ENCODE data around the gene NRXN3.
"Not testable (repeated sequence)": the region's sequence is repeated elsewhere in the genome, so short reads cannot be mapped to it uniquely, and the experiment has no call there.

NRXN3 gene

DNA sequence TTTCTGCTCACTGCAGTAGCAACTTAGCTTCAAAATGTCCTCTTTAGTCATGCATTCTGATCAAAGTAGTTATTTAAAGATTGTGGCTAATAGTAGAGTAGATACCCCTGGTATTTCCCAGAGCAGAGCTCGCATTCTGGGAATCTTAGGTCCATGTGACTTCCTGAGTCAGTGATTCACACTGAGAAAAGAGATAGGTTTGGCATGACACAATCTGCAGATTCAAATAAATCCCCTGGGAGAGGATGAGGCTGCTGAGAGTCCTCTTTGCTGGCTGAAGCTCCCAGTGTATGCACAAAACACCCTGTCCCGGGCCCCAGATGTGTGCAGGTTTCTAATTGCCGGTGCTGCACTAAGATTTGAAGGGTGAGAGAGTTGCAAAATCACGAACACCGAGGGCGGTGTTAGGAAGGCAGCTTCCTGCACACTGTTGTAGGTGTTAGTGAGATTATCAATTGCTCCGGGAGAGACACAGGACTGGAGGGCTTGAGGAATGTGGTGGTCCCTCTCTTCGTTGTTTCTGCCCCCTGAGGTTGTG lies 233.2 kb downstream of the NRXN3 start:
- no peak for DNase-seq (ENCODE audit: low read depth, low spot score)

DNA sequence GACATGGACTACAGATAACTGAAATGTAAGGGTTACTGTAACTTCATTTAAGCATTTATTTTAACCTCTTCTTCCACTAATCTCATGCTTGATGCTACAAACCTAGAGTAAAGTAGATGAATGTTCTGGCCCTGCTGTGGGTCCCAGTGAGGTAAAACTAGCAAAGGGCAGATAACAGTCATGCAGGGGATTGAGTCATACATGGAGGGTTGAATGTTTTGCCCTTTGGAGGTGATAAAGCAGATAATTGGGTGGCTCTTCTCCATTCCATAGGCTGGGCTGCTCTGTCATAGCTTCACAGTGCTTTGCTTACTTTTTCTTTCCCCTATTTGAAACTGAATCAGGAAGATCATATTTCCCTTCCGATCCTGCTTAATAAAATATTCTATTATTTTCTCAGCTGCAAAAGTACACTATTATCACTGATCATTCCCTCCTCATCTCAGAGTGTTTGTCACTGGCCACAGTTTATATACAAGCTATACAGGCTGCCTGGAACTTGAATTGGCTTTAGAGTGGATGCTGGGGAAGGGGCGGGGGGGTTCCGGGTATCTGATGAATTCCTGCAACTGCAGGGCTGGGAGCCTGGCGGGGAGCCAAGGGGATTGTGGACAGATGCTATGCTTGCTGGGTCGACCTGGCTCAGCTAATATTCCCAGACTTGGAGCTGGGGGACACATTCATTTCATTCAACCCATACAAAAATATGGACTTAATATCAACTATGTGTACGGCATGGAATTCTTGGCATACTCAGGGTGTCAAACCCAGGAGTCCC lies 235.1 kb downstream of the NRXN3 start:
- no peak for DNase-seq (ENCODE audit: low read depth, low spot score)

DNA sequence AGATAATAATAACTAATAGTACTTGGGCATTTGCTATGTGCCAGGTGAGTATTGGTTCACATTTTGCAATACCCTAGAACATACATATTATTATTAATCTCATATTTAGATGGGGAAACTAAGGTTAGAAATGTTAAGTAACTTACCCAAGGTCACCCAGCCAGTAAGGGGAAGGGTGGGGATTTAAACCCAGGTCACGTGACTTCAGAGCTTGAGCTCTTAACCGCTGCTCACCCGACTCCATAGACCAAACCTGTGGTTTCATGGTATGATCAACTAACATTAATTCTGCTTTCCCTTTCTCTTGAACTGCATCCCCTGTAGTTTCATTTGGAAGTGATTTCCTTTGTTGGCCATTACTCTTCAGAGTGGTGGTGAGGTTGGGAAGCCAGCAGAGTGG lies 242.3 kb downstream of the NRXN3 start:
- DNase-seq (ENCODE audit: low read depth, low spot score) = no peak

DNA sequence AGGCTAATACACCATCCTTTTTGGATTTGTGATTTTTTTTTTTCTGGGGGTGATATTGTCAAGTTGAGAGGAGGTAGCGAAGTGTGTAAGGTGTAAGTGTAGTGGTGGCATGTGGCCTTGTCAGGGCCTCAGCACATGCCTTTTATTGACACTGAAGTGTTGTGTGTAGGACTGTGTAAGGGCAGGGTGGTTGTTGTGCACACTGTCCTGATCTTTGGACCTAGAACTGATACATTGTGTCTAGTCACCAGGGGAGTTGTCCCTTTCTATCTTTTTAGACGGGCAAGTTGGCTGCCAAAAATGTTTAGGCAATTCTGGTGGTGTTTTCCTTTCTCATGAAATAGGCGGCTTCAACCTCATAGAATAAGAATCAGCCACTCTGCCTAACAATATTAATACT lies 244.0 kb downstream of the NRXN3 start:
- DNase-seq (ENCODE audit: low read depth, low spot score) = no peak

DNA sequence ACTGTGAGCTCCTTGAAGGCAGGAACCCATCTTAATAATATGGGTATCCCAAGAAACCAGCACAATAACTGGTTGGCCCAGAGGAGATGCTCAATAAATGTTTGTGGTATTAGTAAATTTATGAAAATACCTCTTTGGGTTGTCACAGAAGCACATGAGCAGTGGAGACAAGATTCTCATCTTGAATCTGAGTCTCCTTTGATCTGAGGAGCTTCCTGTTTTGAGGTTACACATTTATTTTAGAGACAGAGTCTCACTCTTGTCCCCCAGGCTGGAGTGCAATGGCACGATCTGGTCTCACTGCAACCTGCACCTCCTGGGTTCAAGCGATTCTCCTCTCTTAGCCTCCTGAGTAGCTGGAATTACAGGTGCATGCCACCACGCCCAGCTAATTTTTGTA lies 247.4 kb downstream of the NRXN3 start:
- no peak for DNase-seq (ENCODE audit: low read depth, low spot score)

DNA sequence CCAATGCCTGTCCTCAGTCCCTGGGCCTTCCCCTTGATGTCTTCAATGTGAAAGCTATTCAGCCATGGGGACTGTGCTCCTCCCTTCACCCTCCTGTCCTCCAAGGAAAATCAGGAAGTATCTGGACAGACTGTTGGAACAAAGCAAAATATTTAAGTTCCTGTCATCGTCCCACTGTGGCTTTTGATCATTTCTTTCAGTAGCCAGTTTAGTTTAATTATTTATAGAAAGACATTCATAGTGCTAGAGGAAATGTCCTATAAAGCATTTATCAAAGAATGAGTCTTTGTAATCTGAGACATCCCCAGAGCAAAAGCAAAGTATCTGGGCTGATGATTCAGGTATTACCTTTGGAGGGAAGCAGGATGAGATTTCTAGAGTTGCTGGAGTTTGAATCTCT lies 254.1 kb downstream of the NRXN3 start:
- DNase-seq (ENCODE audit: low read depth, low spot score) = no peak

DNA sequence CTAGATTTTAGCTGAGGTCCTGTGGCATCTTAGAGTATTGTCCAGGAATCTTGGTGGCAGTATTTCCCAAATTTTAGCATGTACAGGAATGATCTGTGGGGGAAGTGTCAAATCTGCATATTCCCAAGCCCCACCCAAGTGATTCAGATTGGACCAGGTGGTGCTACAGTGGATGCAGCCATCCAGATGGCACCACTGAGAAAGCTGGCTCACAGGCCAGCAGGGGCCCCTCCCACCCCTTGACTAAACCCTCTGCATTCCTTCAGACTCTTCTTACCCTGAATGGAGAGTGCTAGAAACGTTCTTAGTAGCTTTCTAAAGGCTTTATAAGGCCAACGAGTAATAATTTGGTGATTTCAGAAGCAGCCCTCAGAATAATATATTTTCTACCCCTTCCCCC lies 255.2 kb downstream of the NRXN3 start:
- DNase-seq (ENCODE audit: low read depth, low spot score) = no peak

DNA sequence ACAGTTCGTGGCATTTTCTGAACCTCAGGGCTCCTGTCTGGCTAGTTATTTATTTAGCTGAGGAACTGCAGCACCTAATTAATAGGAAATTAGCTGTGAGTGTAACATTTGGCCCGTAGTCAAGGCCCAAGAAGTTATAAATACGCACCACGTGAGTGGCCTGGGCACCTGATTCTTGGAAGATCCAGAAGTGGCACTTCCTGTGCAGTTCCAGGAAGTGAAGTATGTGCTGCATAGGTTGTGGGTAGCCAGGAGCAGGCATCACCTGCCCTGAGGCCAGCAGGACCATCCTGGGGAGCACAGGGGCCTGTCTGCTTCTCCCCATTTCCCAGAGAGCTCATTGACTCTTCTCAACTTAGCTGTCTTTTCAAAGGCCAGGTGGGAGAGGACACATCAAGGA lies 255.6 kb downstream of the NRXN3 start:
- DNase-seq (ENCODE audit: low read depth, low spot score) = no peak

DNA sequence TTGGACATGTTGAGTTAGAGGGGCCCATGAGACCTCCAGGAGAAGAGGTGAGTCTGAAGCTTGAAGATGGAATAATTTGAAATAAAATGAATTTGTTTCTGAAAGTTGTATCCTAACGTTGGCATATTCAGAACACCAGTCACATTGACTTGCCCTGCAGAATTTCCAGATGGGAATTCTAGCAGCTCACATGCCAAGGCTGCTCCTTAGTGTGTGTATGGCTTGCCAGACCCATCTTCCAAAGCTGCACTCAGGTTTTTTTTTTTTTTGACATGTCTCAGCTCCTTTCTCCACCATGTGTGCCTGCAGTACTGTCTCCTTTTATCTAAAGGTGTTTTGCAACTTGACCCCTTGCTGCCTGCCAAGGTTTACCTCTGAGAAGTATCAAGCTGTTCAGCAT lies 261.9 kb downstream of the NRXN3 start:
- DNase-seq (ENCODE audit: low read depth, low spot score) = no peak

DNA sequence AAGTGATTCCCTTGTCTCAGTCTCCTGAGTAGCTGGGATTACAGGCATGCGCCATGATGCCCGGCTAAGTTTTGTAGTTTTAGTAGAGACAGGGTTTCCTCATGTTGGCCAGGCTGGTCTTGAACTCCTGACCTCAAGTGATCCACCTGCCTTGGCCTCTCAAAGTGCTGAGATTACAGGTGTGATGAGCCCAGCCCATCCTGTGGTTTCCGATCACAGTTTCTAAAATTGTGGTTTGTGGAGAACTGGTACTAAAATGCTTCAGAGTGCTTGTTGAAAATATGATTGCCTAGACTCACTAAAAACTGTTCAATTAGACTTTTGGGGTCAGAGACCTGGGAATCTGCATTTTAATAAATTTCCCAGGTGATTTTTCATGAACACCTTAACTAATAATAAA lies 267.3 kb downstream of the NRXN3 start:
- not testable (repeated sequence) for DNase-seq (ENCODE audit: low read depth, low spot score)

DNA sequence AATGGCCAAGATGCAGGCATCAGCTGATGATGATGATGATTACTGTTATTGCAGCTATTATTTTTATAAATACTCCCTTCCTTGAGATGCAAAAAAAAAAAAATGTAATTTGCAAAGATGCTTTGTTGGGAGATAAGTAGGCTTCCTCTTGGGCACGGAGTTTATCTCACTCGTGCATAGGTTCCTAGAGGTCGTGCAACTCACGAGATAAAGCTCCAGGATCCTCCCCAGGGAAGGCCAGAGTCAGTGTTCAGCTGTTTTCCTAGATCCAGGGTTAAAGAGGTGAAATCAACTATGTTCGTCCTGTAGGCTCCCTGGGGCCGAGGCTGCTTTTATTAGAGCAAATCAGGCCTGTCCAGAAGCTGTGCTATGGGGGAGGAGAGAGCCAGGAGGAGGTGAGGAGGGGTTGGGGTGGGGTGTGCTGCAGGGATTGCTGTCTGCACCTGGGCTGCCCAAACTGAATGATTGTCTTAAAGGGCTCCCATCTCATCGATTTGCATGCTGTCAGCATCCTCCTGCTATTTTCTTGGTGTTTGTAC lies 270.3 kb downstream of the NRXN3 start:
- DNase-seq (ENCODE audit: low read depth, low spot score) = no peak

DNA sequence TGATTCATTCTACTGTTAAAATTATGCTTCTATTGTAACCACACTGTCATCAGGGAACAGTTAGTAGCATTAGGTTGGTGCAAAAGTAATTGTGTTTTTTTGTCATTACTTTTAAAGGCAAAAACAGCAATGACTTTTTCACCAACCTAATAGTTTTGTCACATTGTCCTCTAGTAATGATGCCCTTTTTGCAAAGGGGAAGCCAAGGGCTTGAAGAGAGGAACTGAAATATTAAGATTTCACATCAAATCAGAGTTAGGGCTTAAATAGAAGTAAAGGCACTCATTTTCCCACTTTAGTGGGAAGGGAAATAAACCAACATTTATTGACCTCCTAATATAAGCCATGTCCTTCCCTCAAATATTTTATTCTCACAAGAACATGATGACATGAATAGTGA lies 273.7 kb downstream of the NRXN3 start:
- no peak for DNase-seq (ENCODE audit: low read depth, low spot score)

DNA sequence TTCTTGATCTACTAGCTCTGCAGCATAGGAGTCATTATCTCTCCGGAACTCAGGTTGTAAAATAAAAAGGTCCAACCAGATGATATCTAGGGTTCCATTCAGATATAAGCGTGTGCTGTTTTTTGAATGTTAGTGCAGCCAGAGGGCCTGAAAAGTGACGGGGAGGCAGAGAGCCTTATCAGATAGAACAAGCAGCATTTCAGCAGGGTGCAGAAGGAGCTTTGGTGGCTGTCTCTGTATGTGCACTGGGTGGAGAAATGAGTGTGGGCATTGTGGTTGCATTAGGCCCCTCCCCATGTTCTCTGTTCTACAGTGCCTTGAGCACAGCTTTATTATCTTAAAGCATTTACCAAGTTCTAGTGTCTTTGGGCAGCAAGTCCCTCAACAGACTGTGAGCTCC lies 275.1 kb downstream of the NRXN3 start:
- no peak for DNase-seq (ENCODE audit: low read depth, low spot score)

DNA sequence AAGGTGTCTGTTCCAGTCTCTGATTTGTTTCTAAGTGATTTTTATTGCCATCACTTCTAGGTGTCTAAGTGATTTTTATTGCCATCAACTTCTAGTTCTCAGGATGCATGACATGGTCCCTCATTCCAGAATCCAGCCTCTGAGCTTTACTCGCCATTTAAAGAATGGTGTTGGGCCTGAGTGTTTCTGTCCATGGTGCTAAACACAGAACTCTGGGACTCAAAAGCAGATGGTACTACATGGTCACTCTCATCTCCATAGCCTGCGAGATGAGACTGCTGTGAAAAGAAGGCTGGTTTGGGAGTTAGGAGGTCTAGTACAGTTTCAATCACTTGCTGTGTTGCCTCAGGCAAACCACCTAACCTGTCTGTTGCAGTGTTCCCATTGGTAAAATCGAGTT lies 276.6 kb downstream of the NRXN3 start:
- DNase-seq (ENCODE audit: low read depth, low spot score) = peak; percentile 14

DNA sequence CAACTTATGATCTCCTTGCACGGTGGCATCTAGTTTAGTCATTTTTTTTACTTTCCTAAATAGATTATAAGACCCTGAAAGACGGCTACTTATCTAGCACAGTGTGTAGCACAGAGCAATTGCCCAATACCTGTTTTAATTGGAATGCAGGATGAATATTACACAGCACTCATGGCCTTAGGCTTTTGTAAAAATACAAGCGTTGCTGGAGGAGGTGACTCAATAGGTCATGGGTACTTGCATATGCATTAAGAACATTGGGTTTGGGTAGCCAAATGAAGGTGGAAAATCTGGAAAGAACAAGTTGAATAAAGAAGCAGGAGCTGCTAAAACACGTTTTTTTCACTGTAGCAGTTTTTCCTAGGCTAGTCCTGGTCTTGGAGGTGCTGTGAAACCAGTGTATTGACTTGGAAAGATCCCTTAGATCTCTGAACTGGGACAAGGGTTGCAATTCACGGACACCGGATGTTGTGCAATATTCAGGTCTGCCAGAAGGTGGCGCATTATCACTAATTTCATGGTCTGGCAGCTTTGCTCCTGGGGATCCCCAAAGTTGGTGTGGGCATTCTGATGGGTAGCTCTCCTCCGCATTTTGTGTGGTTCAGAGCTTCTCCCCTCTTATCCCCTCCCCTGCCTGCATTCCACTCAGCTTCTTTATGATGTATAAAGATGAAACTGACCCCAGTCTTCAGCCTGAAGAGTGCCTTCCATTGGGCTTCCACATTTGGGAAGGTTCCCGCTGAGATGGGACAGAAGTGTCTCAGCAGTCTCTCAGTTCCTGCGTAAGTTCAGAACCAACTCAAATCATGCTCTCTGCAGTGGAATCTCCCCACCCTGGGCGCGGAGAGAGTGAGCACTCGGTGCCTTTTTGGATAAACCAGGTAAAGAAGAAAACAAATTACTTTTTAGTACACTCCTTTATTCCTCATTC lies 278.3 kb downstream of the NRXN3 start:
- peak; percentile 65 for DNase-seq (ENCODE audit: low read depth, low spot score)

DNA sequence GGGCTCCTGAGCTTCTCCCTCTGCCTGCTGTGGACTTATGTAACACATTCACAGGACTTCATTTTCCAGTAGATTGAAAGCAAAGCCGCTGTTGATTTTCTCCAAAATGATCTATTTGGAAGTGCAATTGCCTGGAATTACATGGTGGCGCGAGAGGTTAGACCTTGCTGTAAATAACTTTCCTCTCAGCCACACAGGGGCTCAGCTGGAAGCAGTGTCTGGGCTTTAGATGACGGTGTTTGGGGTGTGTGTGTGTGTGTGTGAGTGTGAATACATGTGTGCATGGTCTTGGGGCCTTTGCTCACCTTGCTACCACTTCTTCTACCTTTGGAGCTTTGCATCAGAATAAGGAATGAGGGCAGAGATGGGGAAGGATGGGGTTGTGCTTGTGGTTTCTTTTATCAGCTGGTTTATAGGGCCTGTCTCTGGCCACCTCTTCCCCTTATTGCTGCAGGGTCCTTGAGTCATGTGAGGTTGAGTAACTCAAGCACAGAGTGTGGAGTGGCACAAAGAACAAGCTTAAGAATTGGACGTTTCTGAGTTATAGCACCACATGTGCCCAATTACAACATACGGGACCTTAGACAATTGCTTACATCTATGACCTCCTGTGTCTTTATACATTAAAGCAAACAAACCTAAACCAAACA lies 280.6 kb downstream of the NRXN3 start:
- no peak for DNase-seq (ENCODE audit: low read depth, low spot score)

DNA sequence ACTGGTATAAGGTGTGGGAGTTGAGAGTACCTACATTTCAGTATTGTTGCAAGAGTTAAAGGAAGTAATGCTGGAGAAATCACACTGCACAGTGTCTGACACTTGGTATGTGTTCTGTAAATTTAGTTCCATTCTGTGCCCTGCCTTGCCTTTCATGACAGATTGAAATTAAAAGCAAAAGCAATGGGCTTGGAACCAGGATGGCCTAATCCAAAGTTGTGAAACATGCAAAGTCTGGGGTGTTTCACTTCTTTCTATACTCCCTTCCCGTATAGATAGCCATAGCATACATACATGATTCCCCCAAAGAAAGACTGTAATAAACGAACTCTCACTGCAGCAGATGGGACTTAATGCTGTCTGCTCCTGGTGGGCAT lies 281.1 kb downstream of the NRXN3 start:
- no peak for DNase-seq (ENCODE audit: low read depth, low spot score)

DNA sequence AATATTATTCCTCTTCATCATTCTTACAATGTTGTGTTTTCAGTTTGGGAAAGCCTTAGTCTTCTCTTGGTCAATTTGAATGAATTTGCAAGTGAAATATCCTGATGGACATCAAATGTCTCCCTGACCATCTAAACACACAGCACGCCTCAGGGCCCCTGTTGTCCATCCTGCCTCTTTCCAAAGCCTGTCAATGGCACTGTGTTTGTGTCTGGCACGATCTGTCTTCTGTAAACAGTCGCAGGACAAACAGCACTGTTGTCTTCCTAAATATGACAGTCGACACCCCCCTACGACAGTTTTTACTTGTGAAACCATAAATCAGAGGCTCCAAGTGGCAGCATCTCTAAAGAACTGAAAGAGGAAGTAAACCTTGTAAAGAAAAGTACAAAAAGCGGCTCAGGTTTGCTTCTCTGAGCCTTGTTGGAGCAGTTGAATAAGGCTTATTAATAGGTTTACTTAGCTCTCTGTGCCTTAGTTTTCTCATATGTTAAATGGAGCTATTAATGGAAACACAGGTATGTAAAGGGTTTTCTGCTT lies 285.8 kb downstream of the NRXN3 start:
- DNase-seq (ENCODE audit: low read depth, low spot score) = no peak

DNA sequence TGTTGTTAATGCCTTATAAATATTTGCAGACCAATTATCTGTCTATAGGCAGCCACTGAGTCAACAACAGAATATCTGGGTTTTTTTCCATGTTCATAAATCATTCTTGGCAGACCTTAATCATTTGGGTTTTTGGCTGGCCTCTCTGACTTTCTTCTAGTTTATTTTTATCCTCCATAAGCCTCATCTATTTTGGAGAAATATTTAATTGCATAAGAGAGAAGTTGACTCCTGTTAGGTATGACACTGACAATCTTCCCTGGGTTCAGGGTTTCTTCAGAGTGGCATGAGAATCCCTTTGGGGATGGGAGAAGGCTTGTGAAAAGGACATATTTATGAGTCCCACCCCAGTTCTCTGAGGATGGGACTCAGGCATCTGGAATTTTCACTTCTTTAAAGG lies 299.8 kb downstream of the NRXN3 start:
- no peak for DNase-seq (ENCODE audit: low read depth, low spot score)

DNA sequence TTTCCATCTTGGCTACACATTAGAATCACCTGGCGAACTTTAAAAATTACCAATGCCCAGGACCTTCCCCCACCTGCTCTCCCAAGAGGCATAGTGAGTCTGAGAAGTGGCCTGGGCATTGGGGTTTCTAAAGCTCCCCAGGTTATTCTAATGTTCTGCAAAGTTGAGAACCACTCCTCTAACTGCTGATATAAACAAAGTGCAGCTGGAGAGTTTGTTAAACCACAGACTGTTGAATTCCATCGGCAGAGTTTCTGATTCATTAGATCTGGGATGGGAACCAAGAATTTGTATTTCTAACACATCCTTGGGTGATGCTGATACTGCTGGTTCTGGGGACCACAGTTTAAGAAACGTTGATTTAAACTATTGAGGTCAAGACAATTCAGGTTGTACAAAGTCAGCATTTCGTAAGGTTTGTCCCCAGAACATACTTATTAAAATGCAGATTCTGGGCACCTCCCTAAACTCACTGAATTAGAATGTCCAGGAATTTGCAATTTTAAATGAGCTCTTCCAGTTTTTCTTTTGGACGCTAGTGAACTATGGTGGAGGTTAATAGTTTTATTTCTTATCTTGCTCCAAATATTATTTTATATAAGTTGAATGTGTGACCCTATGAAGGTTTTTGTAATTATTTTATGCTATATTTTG lies 309.1 kb downstream of the NRXN3 start:
- DNase-seq (ENCODE audit: low read depth, low spot score) = no peak

DNA sequence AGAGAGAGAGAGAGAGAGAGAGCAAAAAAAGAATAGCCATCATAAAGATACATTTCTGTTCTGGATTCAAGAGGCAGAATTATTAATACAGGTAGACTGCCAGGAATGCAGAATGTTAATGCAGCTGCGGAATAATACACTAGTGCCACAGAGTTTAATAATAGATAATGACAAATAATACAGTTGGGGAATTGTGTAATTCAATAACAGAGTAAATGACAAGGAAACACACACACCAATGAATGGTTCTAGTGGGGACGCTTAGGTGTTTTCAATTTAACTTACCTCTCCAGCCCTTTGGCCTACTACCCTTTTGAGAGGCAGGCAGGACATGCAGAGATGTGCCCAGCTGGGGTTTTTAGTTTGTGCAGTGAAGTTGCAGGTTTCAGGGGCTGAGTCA lies 313.9 kb downstream of the NRXN3 start:
- no peak for DNase-seq (ENCODE audit: low read depth, low spot score)

All from ELF-1 (cell line).